Measurements from ENCODE around the gene HES2.
"Not testable (repeated sequence)": the region's sequence is repeated elsewhere in the genome, so short reads cannot be mapped to it uniquely, and the experiment has no call there.

The HES2 gene

GRCh38 chr1:6401673-6402072 is 18.0 kb downstream of the HES2 start:
- TF ChIP-seq CTCF (IDR thresholded peaks at IDR 0.05) = no peak
- no peak overlapping the region for H3K27ac ChIP-seq
- DNase-seq (ENCODE audit: low spot score) = no peak
- H3K4me3 ChIP-seq = no peak overlapping the region

- Histone ChIP-seq H3K4me3 (no peak overlapping the region), H3K27ac (no peak overlapping the region)
- TF ChIP-seq CTCF (IDR thresholded peaks at IDR 0.05) = no peak
- no peak for DNase-seq (ENCODE audit: low spot score)
Measured at GRCh38 chr1:6399294-6399693, 20.4 kb downstream of the HES2 start.

- DNase-seq (ENCODE audit: low spot score) = no peak
- H3K4me3 ChIP-seq = no peak overlapping the region
- H3K27ac ChIP-seq = no peak overlapping the region
- no peak for TF ChIP-seq CTCF (IDR thresholded peaks at IDR 0.05)
Measured at GRCh38 chr1:6397844-6398441, 21.8 kb downstream of the HES2 start.

- Histone ChIP-seq H3K27ac (no peak overlapping the region), H3K4me3 (no peak overlapping the region)
- no peak for TF ChIP-seq CTCF (IDR thresholded peaks at IDR 0.05)
- DNase-seq (ENCODE audit: low spot score) = no peak
Measured at GRCh38 chr1:6396998-6397397, 22.7 kb downstream of the HES2 start.

- not testable (repeated sequence) for DNase-seq (ENCODE audit: low spot score); H3K4me3 ChIP-seq; H3K27ac ChIP-seq
Measured at GRCh38 chr1:6395781-6396244, 23.9 kb downstream of the HES2 start.

- DNase-seq (ENCODE audit: low spot score); H3K4me3 ChIP-seq; H3K27ac ChIP-seq: not testable (repeated sequence)
Measured at GRCh38 chr1:6395130-6395529, 24.6 kb downstream of the HES2 start.

GRCh38 chr1:6393400-6394187 is 26.1 kb downstream of the HES2 start, which contains the start of gene ACOT7:
Gene ACOT7, minus strand, starts transcription at chr1:6393767. Its CDS starts 368 bp downstream, at chr1:6393399.
- H3K27ac ChIP-seq = peak within 1 kb of the TSS; percentile 99
- H3K4me3 ChIP-seq = peak within 1 kb of the TSS; percentile 76
- no peak for TF ChIP-seq CTCF (IDR thresholded peaks at IDR 0.05)
- peak; percentile 92 for DNase-seq (ENCODE audit: low spot score)

- H3K27ac ChIP-seq = peak overlapping the region; percentile 99
- H3K4me3 ChIP-seq = peak overlapping the region; percentile 76
- no peak for DNase-seq (ENCODE audit: low spot score)
- TF ChIP-seq CTCF (IDR thresholded peaks at IDR 0.05) = no peak
Measured at GRCh38 chr1:6392809-6393399, 26.8 kb downstream of the HES2 start.
